Smooth muscle cell of the brain vasculature (primary cell): ENCODE results near the gene GRM1.

Experiments used
- DNase-seq: peaks from one replicate; pipeline ENCODE4 v3.0.0-alpha.2; 2012; ENCODE audit warnings: low read depth, low spot score

Gene GRM1

DNA sequence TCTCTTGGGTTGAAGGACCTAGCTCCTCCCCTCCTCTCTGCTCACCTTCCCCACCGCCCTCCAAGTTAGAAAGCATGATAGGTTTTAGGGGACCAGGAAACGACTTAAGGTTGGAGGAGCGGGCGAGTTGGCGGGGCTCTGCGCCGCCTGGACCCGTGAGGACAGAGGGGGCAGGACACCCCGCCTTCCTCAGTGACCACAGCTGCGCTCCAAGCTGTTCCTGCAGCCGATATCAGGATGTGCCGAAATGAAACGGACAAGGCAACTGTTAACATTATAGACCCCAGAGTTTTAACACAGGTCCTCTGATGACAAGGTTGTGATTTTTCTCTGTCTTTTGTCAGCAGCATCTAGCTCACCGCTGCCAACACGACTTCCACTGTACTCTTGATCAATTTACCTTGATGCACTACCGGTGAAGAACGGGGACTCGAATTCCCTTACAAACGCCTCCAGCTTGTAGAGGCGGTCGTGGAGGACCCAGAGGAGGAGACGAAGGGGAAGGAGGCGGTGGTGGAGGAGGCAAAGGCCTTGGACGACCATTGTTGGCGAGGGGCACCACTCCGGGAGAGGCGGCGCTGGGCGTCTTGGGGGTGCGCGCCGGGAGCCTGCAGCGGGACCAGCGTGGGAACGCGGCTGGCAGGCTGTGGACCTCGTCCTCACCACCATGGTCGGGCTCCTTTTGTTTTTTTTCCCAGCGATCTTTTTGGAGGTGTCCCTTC, at the start of gene GRM1:
GRM1 (plus strand) TSS at position 212 of the 722 bp plus-strand sequence; CDS start at position 668, 456 bp downstream.
- DNase-seq, result no peak

DNA sequence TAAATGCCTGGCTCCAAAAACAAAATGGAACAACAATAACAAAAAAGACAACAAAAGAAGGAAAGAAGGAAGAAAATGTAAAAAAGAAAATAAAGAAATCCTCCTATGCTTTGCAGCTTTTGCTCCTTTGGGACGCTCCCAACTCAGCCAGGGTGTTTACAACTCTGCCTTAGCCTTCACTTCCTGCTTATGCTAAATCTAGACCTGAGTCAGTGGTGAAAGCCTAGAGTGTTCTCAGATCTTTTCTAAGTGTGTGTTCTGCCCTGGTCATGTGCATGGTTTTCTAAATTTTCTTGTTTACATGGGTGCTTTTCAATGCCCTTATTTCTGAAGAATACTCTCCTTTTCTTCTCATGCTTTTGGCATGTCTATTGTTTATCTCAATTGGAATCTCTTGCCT, 19.5 kb upstream of the GRM1 start:
- DNase-seq, result no peak

DNA sequence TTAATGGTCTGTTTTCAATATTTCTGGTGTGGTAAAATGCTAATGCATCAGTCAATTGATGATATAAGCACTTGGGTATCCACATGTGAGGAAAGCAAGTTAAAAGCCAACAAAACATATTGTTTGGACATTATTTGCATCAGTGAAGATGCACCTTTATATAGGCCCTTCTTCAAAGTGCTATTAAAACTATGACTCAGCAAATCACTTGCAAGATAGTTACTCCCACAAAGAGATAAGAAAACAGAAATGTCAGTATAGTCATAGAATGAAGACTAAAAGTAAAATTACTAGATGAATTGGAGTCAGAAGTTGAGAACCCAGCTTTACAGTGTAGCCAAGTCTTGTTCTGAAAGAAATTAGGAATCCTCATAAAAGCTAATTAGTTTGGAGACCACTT, 14.6 kb upstream of the GRM1 start:
- DNase-seq, result no peak

DNA sequence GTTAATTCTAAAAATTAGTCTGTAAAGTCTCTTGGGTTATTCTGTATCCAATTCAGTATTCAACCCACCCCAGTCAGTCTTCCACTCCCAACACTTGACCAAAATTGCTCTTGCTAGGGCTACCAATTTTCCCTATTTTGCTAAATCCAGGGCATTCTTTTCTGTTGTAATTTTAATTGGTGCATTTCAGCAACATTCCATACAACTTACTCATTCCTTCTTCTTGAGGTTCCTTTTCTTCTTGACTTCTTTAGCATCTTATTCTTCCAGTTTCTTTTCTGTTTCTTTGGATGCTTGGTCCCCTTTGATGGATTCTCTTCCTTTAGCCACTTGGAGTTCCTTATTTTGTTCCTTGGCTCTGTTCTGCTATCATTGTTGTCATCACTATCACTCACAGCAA, 11.2 kb upstream of the GRM1 start:
- DNase-seq, result no peak

DNA sequence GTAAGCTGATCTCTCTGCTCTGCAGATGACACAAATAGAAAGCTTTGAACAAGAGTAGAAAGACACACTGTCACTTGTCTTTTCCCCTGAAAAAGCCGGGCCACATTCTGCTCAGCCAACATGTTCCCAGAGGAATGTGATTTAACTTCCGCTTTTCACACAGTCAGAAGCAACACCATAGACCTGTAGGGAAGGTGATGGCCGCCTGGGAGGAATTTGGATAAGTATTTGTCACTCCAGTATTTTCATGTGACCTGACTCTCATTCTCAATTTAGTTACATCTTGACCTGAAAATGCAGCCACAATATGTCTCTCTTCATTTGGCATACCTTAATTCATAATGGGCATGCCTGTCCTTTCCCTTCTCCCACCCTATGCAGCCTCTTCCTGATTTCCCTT, 2.0 kb upstream of the GRM1 start:
- no peak for DNase-seq

DNA sequence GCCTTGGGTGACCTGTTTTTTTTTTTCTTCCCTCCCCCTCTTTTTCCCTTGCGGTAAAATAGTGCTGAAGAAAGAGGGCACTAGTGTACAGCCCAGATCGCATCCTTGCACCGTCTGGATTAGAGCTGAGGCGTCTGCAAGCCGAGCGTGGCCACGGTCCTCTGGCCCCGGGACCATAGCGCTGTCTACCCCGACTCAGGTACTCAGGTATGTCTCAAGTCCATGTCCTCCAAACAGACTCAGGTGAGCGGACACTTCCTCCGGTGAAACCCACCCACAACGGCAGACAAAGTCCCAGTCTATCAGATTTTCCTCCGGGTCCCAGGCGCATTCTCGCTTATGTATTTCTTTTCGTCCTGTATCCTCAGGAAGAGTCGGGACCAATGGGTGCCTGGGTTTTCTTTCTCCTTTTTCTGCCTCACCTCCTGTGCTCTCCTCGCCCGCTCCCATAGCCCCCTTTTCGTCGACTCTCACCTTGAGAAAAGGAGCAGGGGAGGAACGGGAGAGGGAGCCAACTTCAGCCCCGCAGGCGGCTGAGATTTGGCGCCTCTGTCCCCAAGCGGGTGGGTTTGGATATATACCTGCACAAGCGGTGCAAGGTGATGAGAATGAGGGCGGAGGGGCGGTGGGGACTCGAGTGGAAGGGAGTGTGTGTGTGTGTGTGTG, 1.1 kb upstream of the GRM1 start:
- DNase-seq, result no peak

DNA sequence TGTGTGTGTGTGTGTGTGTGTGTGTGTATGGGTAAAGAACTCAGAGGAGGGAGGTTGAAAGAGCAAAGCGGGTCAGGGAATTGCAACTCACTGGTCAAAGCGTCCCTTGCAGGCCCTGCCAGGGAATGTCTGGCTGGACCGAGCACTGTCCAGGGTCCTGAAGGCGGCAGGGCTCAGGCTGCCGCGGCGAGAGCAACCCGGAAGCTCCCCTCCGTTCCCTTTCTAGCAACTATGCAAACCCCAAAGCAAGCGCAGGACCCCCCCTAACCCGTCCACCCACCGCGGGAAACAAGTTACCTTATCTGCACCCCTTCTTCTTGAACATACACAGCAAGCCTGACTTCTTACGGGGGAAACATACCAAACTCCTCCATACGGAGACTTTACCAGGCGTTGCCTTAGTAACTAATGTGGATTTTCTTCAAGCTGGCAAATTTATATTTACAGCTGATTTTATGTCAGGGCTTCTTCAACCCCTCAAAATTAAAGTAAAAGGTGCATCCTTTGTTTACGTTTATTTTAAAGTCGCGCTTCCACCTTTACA, 538 bp upstream of the GRM1 start:
- peak; percentile 23 for DNase-seq

DNA sequence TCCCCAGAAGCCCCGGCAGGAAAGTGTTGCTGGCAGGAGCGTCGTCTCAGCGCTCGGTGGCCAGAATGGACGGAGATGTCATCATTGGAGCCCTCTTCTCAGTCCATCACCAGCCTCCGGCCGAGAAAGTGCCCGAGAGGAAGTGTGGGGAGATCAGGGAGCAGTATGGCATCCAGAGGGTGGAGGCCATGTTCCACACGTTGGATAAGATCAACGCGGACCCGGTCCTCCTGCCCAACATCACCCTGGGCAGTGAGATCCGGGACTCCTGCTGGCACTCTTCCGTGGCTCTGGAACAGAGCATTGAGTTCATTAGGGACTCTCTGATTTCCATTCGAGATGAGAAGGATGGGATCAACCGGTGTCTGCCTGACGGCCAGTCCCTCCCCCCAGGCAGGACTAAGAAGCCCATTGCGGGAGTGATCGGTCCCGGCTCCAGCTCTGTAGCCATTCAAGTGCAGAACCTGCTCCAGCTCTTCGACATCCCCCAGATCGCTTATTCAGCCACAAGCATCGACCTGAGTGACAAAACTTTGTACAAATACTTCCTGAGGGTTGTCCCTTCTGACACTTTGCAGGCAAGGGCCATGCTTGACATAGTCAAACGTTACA, 817 bp downstream of the GRM1 start:
- DNase-seq, result no peak

DNA sequence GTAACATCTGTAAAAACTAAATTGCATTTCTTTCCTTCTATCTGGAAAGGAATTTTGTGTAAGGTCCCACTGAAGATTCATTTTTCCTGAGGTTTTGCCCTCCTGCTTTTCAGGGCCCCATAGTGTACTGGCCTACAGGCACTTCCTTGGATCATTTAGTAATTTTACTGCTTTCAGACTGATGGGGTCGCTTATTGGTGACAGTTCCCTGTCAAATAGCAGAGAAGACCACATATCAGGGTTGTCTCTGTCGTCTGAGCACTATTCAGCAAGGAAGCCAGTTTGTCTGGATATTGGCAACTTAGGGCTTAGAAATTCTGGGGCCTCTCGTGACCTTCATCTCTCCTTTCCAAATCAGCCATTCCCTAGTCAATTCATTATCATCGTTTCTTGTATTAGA, 3.5 kb downstream of the GRM1 start:
- DNase-seq, result no peak

DNA sequence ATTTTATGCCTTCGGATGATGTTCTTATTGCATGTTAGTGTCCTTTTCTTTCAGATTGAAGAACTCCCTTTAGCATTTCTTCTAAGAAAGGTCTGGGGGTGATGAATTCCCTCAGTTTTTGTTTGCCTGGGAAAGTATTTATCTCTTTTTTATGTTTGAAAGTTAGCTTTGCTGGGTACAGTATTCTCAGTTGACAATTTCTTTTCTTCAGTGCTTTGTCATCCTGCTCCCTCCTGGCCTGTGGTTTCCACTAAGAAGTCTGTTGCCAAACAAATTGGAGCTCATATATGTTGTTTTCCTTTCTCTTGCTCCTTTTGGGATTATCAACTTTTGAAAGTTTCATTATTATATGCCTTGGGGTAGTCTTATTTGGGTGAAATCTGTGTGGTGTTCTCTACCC, 11.5 kb downstream of the GRM1 start:
- DNase-seq, result no peak

DNA sequence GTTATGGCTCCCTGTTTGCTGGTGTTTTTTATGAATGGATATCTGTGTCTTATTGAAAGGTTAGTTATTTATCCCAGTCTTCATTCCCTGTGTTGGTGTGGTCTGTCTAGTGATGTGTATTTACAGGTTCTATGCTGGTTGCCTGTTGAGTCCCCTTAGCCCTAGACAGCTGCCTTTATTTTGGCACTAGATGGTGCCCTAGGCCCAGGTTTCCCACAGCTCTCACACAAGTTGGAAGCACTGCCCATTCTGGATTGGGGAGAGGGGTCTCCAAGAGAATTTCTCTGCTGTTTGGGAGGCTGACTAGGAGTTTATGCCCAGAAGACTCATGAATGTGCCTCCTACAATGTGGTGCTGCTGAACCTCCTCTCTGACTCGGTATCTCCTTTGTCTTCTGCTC, 12.4 kb downstream of the GRM1 start:
- no peak for DNase-seq

DNA sequence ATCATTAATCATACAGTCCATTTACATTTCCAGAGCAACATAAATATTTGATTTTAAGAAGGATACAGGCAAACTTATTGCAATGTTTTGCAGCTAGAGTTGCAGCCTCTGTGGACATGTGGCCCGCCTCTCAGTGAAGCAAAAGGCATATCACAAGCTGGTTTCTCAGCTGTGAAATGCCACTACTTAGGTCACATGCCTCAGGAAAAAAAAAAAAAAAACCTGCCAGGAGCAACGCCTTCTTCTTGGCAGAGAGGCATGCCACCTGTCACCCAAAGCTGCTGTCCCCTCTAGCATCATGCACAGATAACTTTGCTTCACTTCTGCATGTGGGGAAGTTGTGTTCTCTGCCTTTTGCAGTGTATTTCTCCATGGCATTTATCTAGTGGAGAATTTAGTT, 18.5 kb downstream of the GRM1 start:
- DNase-seq, result no peak

DNA sequence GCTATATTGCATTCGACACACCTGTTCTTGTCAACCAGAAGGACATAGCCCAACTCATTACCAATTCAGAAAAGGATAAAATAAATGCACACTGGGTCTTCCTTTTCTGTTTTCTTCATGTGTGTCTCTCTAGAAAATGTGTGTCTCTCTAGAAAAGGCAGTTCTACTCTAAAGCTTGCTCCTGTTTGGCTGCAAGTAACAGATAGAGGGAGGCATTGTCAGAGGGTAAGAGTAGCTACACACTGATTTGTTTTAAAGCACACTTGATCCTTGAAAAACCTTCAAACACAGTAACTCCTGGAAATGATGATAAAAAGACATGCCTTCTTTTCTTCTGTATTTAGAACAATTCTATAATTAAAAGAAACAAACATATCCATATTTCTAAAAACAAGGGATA, 21.3 kb downstream of the GRM1 start:
- no peak for DNase-seq

DNA sequence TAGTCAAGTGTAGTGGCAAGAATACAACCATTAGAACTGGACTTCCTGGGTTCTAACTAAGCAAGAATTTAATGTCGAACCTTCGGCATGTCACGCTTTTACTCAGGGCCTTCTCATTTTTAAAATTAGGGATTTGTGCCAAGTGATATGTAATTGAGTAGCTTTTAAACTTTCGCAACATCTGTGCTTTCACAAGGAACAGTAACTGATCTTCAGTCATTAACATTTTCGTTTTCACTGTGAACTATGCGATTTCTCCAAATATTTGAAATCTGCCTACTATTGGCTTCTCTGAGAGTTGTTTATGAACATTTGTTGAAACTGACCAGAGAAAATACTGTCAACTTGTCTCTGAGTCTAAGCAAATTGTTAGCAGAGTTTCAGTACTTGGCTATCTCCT, 27.6 kb downstream of the GRM1 start:
- no peak for DNase-seq

DNA sequence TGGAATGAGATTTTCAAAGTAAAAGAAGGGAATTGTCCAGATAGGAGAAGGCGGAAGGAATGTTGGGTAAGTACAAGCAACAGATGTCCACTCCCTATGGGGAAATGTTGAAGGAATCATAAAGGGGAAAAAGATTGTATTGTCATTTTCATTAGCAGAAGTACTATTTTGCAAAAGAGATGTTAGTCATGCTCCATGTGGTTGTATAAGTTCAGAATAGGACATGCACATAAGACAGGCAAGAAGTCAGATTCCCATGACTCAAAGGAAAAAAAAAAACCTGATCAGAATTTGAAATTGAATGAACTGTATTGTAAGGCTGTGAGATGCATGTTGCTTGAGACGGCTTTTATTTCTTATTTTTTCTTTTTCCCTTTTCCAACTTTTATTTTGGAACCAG, 36.8 kb downstream of the GRM1 start:
- no peak for DNase-seq

DNA sequence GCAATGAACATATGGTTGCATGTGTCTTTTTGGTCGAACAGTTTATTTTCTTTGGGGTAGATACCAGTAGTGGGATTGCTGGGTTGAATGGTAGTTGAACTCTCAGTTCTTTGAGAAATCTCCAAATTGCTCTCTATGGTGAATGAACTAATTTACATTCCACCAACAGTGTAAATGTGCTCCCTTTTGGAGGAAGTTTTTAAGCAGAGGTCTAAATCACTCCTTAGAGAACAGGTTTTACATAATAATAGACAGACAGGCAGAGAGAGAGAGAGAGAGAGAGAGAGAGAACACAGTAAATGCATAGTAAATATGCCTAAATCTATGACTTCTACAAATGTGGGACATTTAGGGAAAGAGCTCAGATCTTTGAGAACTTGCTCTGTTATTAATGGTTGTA, 37.6 kb downstream of the GRM1 start:
- DNase-seq, result no peak

DNA sequence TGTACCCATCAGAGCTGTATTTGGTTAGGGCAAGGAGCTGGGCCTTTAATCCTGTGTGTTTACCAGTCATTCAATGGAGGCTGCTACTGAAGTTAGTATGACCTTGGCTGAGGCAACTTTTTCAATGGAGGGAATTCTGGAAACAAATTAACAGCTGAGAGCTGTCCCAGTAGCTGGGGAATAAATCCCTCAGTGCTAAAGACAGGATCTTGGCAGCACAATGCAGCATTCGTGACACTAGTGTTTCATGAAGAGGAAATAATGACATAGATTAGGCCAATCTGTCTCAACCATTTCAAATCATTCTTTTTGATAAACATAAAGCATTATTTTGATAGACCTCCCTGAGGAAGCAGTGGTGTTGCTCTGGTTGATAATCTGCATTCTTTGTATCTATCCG, 42.9 kb downstream of the GRM1 start:
- no peak for DNase-seq

DNA sequence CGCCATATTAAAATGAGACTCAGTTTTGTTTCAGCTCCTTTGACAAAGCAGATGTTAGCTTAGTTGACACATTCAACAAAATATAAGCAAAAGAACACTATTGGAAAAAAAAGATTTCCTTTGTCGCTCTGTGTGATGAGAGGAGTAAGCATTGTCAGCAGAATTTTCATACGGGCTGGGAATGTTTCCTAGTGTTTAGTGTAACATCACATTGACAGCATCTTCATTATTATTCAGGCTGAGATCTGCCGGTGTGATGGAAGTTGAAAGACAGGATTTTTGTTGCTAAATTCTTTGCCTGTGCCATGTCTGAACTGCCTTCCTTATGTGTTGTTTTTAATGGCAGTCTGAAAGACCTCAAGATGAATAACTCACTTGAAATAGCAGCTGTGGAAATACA, 49.1 kb downstream of the GRM1 start:
- no peak for DNase-seq

DNA sequence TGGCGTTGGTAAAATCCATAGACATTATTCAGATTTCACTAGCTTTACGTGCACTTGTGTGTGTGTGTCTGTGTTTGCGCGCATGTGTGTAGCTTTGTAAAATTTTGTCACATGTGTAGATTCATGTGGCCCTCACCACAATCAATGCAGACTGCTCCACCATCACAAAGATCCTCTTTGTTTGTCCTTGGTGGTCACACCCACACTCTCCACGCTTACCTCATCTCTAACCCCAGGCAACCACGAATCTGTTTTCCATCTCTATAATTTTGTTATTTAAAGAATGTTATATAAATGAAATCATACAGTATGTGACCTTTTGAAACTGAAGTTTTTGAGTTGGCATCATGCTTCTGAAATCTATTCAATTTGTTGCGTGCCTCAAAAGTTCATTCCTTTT, 58.5 kb downstream of the GRM1 start:
- no peak for DNase-seq

DNA sequence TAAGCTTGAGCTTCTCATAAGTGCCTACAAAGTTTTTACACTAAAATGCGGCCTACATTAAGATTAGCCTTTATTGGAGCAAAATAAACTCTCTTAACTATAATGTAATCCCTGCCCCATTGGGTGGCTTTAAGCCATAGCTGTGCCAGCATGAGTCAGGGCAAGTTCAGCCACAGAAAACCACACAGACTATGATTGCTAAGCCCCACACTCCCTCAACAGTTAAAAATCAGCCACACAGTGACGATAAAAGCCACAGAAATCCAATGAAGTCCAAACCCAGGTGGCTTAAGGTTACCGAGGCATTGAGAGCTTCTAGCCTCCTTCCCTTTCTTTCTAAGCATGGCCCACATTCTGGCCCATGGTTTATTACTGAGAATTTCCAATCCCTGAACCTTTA, 61.6 kb downstream of the GRM1 start:
- DNase-seq, result no peak

DNA sequence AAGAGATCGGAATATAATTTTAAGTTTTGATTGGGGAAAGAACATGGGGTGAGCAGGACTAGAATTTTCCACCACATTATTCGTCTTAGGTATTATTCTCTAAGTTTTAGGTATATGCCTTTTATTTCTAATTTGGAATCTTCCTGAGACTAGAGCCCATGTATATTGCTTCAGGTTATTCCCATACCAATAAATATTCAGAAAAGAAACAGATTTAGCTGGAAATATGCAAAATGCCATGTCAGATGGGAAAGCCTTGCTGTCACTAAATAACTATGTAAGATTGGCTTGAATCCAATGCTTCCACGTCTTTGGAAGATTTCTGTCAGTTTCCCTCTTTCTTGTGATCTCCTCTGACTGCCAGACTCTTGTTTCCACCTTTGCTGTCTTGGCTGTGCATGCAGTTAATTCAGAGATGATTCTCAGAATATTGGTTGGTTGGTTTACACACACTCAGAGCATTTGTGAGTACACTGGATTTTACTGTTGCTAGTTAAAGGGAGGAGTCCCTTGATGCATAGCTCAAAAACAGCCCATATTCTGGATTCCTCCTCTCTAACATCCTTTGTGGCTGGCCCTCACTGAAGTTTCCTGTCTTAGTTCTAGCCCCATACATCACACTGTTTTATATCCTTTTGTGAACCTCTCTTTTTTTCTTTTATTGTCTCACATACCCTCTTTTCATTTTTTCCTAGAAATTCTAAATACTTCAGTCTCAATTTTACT, 64.3 kb downstream of the GRM1 start:
- no peak for DNase-seq

DNA sequence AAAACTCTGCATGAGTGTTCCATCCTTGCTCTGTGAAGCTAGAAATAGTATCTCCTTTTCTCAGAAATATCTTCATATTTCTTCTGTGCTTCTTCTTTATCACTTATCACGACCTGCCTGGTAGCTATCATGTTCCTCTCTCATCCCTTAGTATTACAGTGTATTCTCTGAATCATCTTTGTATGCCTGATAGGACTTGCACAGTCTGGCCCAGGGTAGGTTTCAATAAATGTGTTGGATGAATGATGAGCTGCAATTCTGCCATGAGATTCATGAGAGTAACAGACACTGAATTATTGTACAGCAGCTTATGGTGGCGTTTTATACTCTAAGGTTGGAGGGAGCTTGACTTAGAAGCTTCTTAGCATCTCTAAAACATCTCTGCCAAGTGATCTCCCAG, 66.6 kb downstream of the GRM1 start:
- DNase-seq, result no peak
